Coronary artery (tissue), 2 donors: ENCODE results near the gene MICAL2.

Source experiments
- DNase-seq: peaks from one replicate; pipeline ENCODE4 v3.0.0-alpha.2; 2017; ENCODE audit warnings: low spot score
- H3K27ac ChIP-seq, 2 donors: fragments of 200-600 bp; sonication (generic); one replicate each; pipeline ENCODE4 v1.5.1; 2016 to 2019
- H3K4me3 ChIP-seq: fragments of 200-600 bp; sonication (generic); 2 replicates; pipeline ENCODE4 v1.5.1; 2016; ENCODE audit warnings: mild to moderate bottlenecking, moderate library complexity
- CTCF ChIP-seq: fragments of 200-600 bp; sonication (generic); IDR thresholded peaks from one replicate; pipeline ENCODE4 v1.5.1; 2019; ENCODE audit warnings: antibody characterized with exemption

MICAL2 gene

GRCh38 chr11:12235947-12236743 lies 125.8 kb downstream of the MICAL2 start:
- no peak for DNase-seq
- TF ChIP-seq CTCF: peak; percentile 36
- no peak overlapping the region for H3K4me3 ChIP-seq
- H3K27ac ChIP-seq: peak overlapping the region; percentile 83 to 93

GRCh38 chr11:12236744-12237101 lies 126.3 kb downstream of the MICAL2 start:
- no peak for DNase-seq
- no peak for TF ChIP-seq CTCF
- peak overlapping the region; percentile 83 to 93 for H3K27ac ChIP-seq
- H3K4me3 ChIP-seq: no peak overlapping the region

GRCh38 chr11:12237381-12237784 lies 127.0 kb downstream of the MICAL2 start:
- no peak for DNase-seq
- no peak overlapping the region for H3K4me3 ChIP-seq
- TF ChIP-seq CTCF: no peak
- H3K27ac ChIP-seq: peak overlapping the region; percentile 83 to 93

- H3K27ac ChIP-seq: peak overlapping the region; percentile 45 to 93
- no peak overlapping the region for H3K4me3 ChIP-seq
- TF ChIP-seq CTCF: no peak
- DNase-seq: no peak
Observed at GRCh38 chr11:12238420-12238819, 128.0 kb downstream of the MICAL2 start.

GRCh38 chr11:12239396-12239795 lies 129.0 kb downstream of the MICAL2 start:
- peak overlapping the region; percentile 59 to 93 for H3K27ac ChIP-seq
- no peak for TF ChIP-seq CTCF
- H3K4me3 ChIP-seq: no peak overlapping the region
- no peak for DNase-seq

GRCh38 chr11:12239804-12240371 lies 129.5 kb downstream of the MICAL2 start:
- no peak overlapping the region for H3K4me3 ChIP-seq
- no peak for TF ChIP-seq CTCF
- H3K27ac ChIP-seq: peak overlapping the region; percentile 59 to 93
- DNase-seq: no peak

- no peak for DNase-seq
- TF ChIP-seq CTCF: no peak
- Histone ChIP-seq H3K27ac (peak overlapping the region; percentile 59 to 93), H3K4me3 (no peak overlapping the region)
Observed at GRCh38 chr11:12240677-12241076, 130.3 kb downstream of the MICAL2 start.
